SU-DHL-6 (cell line): ENCODE data around the gene SMAD3.
A peak's percentile ranks its signal among the peaks of the same experiment; 100 is the strongest.

Source experiments
- H2AFZ ChIP-seq: fragments of 200-600 bp; sonication (generic); 2 replicates; pipeline ENCODE4 v1.6.1; 2014; ENCODE audit warnings: low read depth, mild to moderate bottlenecking, moderate library complexity, mixed read lengths, antibody characterized with exemption, low read length; ENCODE audit not compliant: severe bottlenecking
- H3F3A ChIP-seq: fragments of 200-600 bp; shearing (Covaris generic); 2 replicates; pipeline ENCODE4 v1.6.0; 2016; ENCODE audit warnings: antibody characterized with exemption, mild to moderate bottlenecking; ENCODE audit not compliant: insufficient read depth
- H3K27ac ChIP-seq: fragments of 200-600 bp; sonication (generic); 2 replicates; pipeline ENCODE4 v1.5.1; 2016; ENCODE audit warnings: low read depth, mild to moderate bottlenecking, low read length, moderate library complexity, mixed read lengths
- H3K27me3 ChIP-seq: fragments of 200-600 bp; sonication (generic), shearing (Covaris generic); 2 replicates; pipeline ENCODE4 v1.6.0; 2014; ENCODE audit warnings: mild to moderate bottlenecking, low read length
- H3K36me3 ChIP-seq: fragments of 200-600 bp; sonication (generic); 2 replicates; pipeline ENCODE4 v1.6.1; 2014; ENCODE audit warnings: mild to moderate bottlenecking, low read length, mixed read lengths
- H3K4me2 ChIP-seq: fragments of 300-600, 200-600 bp; shearing (Covaris generic), sonication (generic); 2 replicates; pipeline ENCODE4 v1.6.0; 2014; ENCODE audit warnings: low read length, low read depth, mild to moderate bottlenecking; ENCODE audit not compliant: poor library complexity, severe bottlenecking
- H3K4me3 ChIP-seq: fragments of 200-600 bp; sonication (generic); 2 replicates; pipeline ENCODE4 v1.5.1; 2014; ENCODE audit warnings: antibody characterized with exemption, low read length, mild to moderate bottlenecking, mixed read lengths; ENCODE audit not compliant: insufficient read depth, poor library complexity, severe bottlenecking
- H3K79me2 ChIP-seq: fragments of 200-600 bp; sonication (generic); 2 replicates; pipeline ENCODE4 v1.6.1; 2014; ENCODE audit warnings: mild to moderate bottlenecking, low read length, moderate library complexity; ENCODE audit not compliant: insufficient read depth
- H3K9ac ChIP-seq: fragments of 200-600 bp; sonication (generic); 2 replicates; pipeline ENCODE4 v1.7.0; 2014; ENCODE audit warnings: mild to moderate bottlenecking, low read length
- H3K9me2 ChIP-seq: fragments of 200-600 bp; sonication (generic); replicated peaks from 2 replicates; pipeline ENCODE4 v1.6.1; 2014; ENCODE audit warnings: low read length; ENCODE audit not compliant: insufficient read depth
- H3K9me3 ChIP-seq: fragments of 200-600 bp; sonication (generic); 2 replicates; pipeline ENCODE4 v1.6.1; 2014; ENCODE audit warnings: low read length, mixed read lengths; ENCODE audit not compliant: insufficient read depth
- H4K20me1 ChIP-seq: fragments of 200-600 bp; sonication (generic); 2 replicates; pipeline ENCODE4 v1.6.1; 2014; ENCODE audit warnings: low read depth, mild to moderate bottlenecking, antibody characterized with exemption, low read length, moderate library complexity, mixed read lengths
- EZH2phosphoT487 ChIP-seq: fragments of 200-600 bp; sonication (generic), shearing (Covaris generic); conservative IDR thresholded peaks from 2 replicates; pipeline ENCODE4 v1.6.1; 2018; ENCODE audit warnings: mild to moderate bottlenecking, antibody characterized with exemption, low read length, moderate library complexity, mixed read lengths
- TF ChIP-seq, protein P1 (sequence below): fragments of 200-600 bp; sonication (generic); IDR thresholded peaks from one replicate; pipeline ENCODE4 v1.5.1; 2017; ENCODE audit warnings: antibody characterized with exemption, mild to moderate bottlenecking, low read length, moderate library complexity; ENCODE audit not compliant: insufficient read depth, poor library complexity, severe bottlenecking

Gene SMAD3

DNA sequence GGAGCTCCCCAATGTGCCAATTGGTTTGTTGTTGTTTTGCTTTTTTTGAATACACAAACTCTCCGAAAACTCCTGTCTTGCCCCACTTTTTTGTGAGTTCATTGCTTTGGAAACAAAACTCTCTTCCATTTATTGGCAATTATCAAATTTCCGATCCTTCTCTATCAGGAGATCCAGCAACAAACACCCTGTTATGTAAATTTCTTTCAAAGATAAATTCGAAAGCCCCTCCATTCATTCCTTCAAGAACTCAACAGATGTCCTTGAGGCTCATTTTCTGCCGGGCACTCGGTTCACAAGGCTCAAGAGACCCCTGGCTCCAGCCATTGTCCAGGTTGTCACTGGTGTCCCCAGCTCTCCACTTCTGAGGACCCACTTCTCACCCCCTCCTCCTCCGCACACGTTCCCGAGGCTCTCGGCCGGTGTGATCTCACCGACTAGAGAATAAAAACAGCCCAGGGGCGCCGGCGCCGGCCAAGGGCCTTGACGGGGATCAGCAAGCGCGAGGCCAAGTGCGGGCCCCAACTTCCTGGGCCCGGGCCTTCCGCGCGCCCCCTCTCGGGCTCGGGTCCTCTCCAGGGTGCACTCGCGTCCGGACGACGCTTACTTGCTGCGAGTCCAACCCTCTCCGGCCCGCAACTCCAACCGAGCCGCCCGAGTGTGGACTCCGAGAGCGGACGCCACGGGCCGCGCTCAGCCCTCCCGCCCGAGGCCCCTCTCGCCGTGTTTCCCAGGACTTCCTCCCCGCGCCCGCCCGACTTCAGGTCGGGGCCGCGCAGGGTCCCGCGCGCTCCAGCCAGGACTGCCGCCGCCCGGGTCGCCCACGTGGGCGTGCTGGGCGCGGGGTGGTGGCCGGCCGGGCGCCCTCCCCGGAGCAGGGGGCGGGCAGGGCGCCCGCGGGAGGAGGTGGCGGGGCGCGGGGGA, 533 bp upstream of the SMAD3 start:
- Histone ChIP-seq H3K36me3 (no peaks in the 10 kb centered on the region), H3K9ac (peak overlapping the region; percentile 99), H3K9me2 (no peaks in the 10 kb centered on the region), H3F3A (peaks cover 19% of the 10 kb centered on the region), H3K79me2 (peaks cover 36% of the 10 kb centered on the region), H3K27ac (peak overlapping the region; percentile 42), H3K4me3 (peak overlapping the region; percentile 100), H3K4me2 (peak overlapping the region; percentile 95), H2AFZ (peak overlapping the region; percentile 86), H3K27me3 (no peaks in the 10 kb centered on the region), H3K9me3 (no peaks in the 10 kb centered on the region), H4K20me1 (no peaks in the 10 kb centered on the region; the same call in 1 of the 2 replicates)
- TF ChIP-seq, protein P1, sequence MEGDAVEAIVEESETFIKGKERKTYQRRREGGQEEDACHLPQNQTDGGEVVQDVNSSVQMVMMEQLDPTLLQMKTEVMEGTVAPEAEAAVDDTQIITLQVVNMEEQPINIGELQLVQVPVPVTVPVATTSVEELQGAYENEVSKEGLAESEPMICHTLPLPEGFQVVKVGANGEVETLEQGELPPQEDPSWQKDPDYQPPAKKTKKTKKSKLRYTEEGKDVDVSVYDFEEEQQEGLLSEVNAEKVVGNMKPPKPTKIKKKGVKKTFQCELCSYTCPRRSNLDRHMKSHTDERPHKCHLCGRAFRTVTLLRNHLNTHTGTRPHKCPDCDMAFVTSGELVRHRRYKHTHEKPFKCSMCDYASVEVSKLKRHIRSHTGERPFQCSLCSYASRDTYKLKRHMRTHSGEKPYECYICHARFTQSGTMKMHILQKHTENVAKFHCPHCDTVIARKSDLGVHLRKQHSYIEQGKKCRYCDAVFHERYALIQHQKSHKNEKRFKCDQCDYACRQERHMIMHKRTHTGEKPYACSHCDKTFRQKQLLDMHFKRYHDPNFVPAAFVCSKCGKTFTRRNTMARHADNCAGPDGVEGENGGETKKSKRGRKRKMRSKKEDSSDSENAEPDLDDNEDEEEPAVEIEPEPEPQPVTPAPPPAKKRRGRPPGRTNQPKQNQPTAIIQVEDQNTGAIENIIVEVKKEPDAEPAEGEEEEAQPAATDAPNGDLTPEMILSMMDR = no peak
- TF ChIP-seq EZH2phosphoT487 = no peak

DNA sequence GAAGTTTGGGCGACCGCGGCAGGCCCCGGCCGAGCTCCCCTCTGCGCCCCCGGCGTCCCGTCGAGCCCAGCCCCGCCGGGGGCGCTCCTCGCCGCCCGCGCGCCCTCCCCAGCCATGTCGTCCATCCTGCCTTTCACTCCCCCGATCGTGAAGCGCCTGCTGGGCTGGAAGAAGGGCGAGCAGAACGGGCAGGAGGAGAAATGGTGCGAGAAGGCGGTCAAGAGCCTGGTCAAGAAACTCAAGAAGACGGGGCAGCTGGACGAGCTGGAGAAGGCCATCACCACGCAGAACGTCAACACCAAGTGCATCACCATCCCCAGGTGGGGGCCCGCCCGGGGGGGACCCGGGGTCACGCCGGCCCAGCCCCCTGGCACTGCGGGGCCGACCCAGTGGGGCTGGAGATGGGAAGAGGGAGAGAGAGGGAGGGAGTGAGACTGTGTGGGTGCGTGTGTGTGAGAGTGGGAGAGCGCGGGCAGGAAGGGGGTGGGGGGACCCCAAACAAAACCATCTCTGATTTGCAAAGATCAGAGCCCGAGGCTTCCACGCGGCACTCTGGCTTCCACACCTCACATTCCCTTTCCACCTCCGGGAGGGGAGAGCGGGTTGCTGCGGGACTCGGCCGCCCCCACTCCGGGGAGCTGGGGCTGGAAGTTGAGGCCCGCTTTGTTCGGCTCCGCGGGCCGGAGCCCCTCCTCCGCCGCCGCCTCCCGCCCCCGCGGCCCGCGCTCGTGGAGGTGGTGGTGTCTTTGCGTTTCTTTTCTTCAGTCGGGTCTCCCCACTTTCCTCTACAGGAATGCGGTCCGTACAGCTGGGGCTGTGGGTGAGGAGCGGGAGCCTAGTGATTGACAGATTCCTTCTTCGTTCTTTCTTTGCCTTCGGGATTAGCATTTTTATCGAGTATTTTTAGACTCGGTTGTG, 898 bp downstream of the SMAD3 start:
- H3K4me2 ChIP-seq = peak overlapping the region; percentile 95
- H3K9me3 ChIP-seq = no peaks in the 10 kb centered on the region
- peak overlapping the region; percentile 82 for H2AFZ ChIP-seq
- H3K79me2 ChIP-seq = peaks cover 49% of the 10 kb centered on the region
- peaks cover 19% of the 10 kb centered on the region for H3F3A ChIP-seq
- no peaks in the 10 kb centered on the region; the same call in 1 of the 2 replicates for H4K20me1 ChIP-seq
- H3K9me2 ChIP-seq = no peaks in the 10 kb centered on the region
- peak overlapping the region; percentile 62 for H3K27ac ChIP-seq
- H3K4me3 ChIP-seq = peak overlapping the region; percentile 100
- TF ChIP-seq EZH2phosphoT487 = no peak
- TF ChIP-seq, protein P1 = no peak
- no peaks in the 10 kb centered on the region for H3K36me3 ChIP-seq
- H3K27me3 ChIP-seq = no peaks in the 10 kb centered on the region
- peak overlapping the region; percentile 99 for H3K9ac ChIP-seq

DNA sequence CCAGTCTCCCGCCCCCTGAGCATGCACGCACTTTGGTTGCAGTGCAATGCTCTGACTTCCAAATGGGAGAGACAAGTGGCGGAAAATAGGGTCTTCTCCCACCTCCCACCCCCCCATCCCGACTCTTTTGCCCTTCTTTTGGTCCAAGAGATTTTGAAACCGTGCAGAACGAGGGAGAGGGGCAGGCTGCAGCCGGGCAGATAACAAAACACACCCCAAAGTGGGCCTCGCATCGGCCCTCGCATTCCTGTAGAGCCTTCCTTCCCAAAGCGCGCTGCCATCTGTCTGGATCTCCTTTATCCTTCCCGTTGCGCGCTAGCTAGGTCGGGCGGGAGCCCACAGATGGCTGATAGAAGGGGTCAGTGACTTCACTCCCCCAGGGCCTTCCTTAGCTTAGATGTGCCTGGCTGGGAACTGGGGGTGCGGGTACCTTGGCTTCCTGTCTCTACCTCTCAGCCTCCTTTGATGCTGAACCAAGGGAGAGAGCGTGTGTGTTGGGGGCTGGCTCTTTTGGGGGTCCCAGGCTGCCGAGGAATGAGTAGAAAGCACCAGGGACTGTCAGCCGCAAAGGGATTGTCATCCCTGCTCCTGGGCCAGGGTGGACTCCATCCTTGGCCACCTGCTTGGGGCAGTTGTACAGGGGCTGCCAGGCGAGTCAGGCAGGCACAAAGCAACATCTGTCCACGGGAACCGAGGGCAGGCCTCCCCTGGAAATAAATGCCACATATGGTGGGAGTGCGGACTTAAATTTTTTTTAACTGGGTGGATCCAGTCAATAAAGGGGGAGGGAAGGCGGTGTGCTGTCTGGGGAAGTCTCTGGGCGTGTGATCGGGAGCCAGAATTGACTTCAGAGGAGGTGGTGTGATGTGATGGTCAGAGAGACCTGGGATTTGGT, 1.8 kb downstream of the SMAD3 start:
- Histone ChIP-seq H3K9me3 (no peaks in the 10 kb centered on the region), H2AFZ (no peak overlapping the region), H3K9me2 (no peaks in the 10 kb centered on the region), H3K27me3 (no peaks in the 10 kb centered on the region), H3F3A (peaks cover 19% of the 10 kb centered on the region), H3K79me2 (peaks cover 49% of the 10 kb centered on the region), H3K27ac (peak overlapping the region; percentile 62), H3K36me3 (no peaks in the 10 kb centered on the region), H3K4me3 (peak overlapping the region; percentile 100), H3K9ac (peak overlapping the region; percentile 99), H4K20me1 (no peaks in the 10 kb centered on the region; the same call in 1 of the 2 replicates), H3K4me2 (peak overlapping the region; percentile 95)
- TF ChIP-seq EZH2phosphoT487 = no peak
- TF ChIP-seq, protein P1 = no peak
